ENCODE results near the gene TSEN15. TPM values are rescaled to one million over a fixed set of nuclear protein-coding genes. Genes with fewer than 3 reads are reported as not detected.

Gene TSEN15
- total and polyA plus RNA-seq, 9 of the 15 experiments (the other 6 are each of a cell fraction or from before 2014, with no cell fraction given) = 25.6 to 121 (median 91.3) TPM

- TF ChIP-seq UBTF (IDR thresholded peaks at IDR 0.05; ENCODE audit: borderline replicate concordance in 1 of 2, low read depth in 2 of 2, low read length in 2 of 2) = 0 out of 4 replicates have a peak, but pooled peaks of 1 of the 2 experiments have one; percentile 30
- TF ChIP-seq SRF (CRISPR knock-in tag; IDR thresholded peaks at IDR 0.05) = no peak
- TF ChIP-seq ZNF639 (CRISPR knock-in tag; conservative IDR thresholded peaks at IDR 0.05 in 1 of 2, IDR thresholded peaks at IDR 0.05 in 1 of 2) = 0 out of 4 replicates have a peak, but pooled peaks of 1 of the 2 experiments have one; percentile 38
- peak; percentile 85 for TF ChIP-seq DMBX1 (CRISPR knock-in tag; IDR thresholded peaks at IDR 0.05; ENCODE audit: borderline replicate concordance)
- TF ChIP-seq BACH1 (tag; IDR thresholded peaks at IDR 0.05) = peak; percentile 79
- no peak for TF ChIP-seq GTF2F1 (IDR thresholded peaks at IDR 0.05; ENCODE audit: low read depth, low read length)
- TF ChIP-seq MAFK (IDR thresholded peaks at IDR 0.05; ENCODE audit: low read length) = peak; percentile 14; the same call in 1 of the 2 replicates
- TF ChIP-seq PCBP2 (IDR thresholded peaks at IDR 0.05; ENCODE audit: low read depth, low read length, poor library complexity, severe bottlenecking) = no peak
- no peak for TF ChIP-seq MITF (IDR thresholded peaks at IDR 0.05)
- no peak for TF ChIP-seq CHD2 (IDR thresholded peaks at IDR 0.05; ENCODE audit: low read depth, low read length)
- peak; percentile 61 for TF ChIP-seq C11orf30 (IDR thresholded peaks at IDR 0.05; ENCODE audit: low read depth)
Observed at GRCh38 chr1:184002071-184002470, 49.5 kb upstream of the TSEN15 start (continued).

Data from K562 (cell line).